AG09319 (cell line): Measurements from ENCODE around the gene DNMT1.

Source experiments
- DNase-seq: peaks from one replicate; pipeline ENCODE4 v3.0.0-alpha.2; 2010; ENCODE audit warnings: low read depth; ENCODE audit errors: extremely low read depth
- CTCF ChIP-seq: IDR thresholded peaks from 2 replicates; pipeline ENCODE4 v1.5.1; 2011; ENCODE audit warnings: low read depth, mild to moderate bottlenecking, inconsistent platforms, low read length, moderate library complexity

Gene DNMT1

GRCh38 chr19:10217085-10217484 lies 22.3 kb upstream of the DNMT1 start:
- TF ChIP-seq CTCF, result no peak
- no peak for DNase-seq

GRCh38 chr19:10214784-10215183 lies 20.0 kb upstream of the DNMT1 start:
- no peak for DNase-seq
- TF ChIP-seq CTCF, result no peak

- DNase-seq, result no peak
- no peak for TF ChIP-seq CTCF
Measured at GRCh38 chr19:10211691-10212090, 16.9 kb upstream of the DNMT1 start.

GRCh38 chr19:10211061-10211460 lies 16.3 kb upstream of the DNMT1 start:
- DNase-seq, result no peak
- no peak for TF ChIP-seq CTCF

GRCh38 chr19:10209315-10209714 lies 14.6 kb upstream of the DNMT1 start:
- no peak for DNase-seq

GRCh38 chr19:10207026-10207425 lies 12.3 kb upstream of the DNMT1 start:
- no peak for DNase-seq
- TF ChIP-seq CTCF, result no peak

More at GRCh38 chr19:10209315-10209714, 14.6 kb upstream of the DNMT1 start:
- TF ChIP-seq CTCF, result no peak

DNA sequence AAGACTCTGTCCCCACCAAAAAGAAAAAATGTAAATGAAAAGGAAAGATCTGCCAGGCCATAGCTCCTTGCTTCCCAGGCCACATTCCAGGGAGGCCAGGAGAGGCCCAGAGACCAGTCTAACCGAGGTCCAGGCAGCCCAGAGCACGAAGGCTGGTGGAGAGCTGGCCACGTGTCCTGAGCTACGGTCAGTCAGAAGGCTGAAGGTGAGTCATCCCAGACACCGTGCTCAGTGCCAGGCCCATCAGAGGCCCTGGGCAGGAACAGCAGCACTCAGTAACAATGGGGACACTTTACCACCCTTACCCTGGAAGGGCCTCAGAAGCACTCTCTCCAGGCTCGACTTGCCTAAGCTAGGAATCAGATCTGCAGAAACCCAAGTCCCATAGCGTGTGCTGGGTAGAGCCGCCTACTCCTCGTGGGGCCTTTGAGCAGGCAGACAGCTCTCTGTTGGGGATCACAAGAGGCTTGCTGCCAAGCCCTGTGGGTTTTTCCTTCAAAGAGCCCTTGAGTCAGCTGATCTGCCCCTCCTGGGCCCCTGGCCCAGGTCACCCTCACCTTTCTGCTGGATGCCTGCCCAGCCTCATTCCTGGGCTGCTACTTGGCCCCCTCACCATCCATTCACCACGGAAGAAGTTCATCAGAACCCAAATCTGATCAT lies 11.6 kb upstream of the DNMT1 start:
- TF ChIP-seq CTCF, result no peak
- DNase-seq, result no peak
